Epithelial cell of proximal tubule (primary cell): ENCODE results near the gene CACNA1H. TPM values are rescaled to one million over a fixed set of nuclear protein-coding genes. Genes with fewer than 3 reads are reported as not detected.

Experiments used
- DNase-seq: peaks from one replicate; pipeline ENCODE4 v3.0.0-alpha.2; 2011; ENCODE audit warnings: low read depth
- H3K4me3 ChIP-seq: 2 replicates; pipeline ENCODE4 v1.5.1; 2011; ENCODE audit warnings: low read depth, mild to moderate bottlenecking, low read length
- total RNA-seq: library from RNA; depleted of rRNA; stranded (reverse); fragments of >200 nt; gene quantifications from 2 replicates; pipeline ENCODE4 v1.2.3, GENCODE V29; 2015
- TF ChIP-seq, protein P1 (sequence below): conservative IDR thresholded peaks from 2 replicates; pipeline ENCODE4 v1.5.1; 2012; ENCODE audit warnings: low read depth, mild to moderate bottlenecking, low read length

CACNA1H gene
- total RNA-seq, 1 donor from 2014 or later: 0.29 TPM

DNA sequence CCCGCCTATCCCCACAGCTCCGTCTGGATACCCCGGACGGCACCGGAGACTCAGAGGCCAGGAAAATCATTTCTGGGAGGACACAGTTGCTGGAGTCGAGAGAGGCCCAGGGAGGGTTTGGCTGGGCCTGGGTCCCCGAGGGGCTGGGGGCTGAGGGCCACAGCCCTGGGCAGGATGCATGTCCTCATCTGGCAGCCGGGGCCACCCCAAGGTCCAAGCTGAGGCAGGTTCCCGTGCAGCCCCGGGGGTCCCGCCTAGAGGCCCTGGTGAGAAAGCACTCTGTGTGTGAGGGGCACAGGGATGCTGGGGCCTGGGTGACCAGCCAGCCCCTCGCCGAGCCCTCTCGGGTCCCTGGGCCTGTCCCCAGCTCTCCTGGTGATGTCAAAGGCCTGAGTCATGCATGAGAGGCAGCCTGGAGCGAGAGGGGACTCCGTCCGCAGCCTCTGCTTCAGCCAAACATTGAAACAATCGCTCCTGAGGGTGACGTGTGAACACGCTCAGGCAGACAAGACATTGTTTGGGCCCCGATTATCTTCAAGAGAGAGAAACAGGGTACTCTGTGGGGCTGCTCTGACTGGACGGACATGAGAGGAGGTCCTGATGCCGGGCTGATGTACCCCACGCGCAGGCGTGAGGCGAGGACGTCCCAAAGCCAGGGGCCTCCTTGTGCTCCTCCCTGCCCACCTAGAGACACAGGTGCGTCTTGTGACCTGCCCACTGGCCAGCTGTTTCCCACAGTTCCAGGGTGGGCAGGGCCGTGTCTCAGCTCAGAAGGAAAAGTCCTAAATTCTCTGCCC lies 31.1 kb upstream of the CACNA1H start:
- TF ChIP-seq, protein P1, sequence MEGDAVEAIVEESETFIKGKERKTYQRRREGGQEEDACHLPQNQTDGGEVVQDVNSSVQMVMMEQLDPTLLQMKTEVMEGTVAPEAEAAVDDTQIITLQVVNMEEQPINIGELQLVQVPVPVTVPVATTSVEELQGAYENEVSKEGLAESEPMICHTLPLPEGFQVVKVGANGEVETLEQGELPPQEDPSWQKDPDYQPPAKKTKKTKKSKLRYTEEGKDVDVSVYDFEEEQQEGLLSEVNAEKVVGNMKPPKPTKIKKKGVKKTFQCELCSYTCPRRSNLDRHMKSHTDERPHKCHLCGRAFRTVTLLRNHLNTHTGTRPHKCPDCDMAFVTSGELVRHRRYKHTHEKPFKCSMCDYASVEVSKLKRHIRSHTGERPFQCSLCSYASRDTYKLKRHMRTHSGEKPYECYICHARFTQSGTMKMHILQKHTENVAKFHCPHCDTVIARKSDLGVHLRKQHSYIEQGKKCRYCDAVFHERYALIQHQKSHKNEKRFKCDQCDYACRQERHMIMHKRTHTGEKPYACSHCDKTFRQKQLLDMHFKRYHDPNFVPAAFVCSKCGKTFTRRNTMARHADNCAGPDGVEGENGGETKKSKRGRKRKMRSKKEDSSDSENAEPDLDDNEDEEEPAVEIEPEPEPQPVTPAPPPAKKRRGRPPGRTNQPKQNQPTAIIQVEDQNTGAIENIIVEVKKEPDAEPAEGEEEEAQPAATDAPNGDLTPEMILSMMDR: no peak
- H3K4me3 ChIP-seq: no peak overlapping the region
- DNase-seq: no peak

DNA sequence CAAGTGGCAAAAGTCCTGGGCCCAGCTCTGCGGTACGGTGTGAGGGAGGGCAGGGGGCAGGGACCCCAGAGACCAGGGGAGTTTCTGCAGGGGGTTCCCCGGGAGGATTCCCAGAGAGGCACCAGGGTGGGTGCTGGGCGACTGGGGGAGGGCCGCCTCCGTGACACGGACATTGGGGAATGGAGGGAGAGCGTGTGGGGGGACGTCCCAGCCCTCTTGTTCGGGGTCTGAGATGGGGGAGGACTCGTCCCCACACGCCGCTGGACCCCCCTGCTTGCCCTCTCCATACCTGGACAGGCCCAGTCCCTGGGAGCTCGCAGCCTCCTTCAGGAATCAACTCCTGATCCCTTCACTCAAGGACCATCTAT lies 30.5 kb upstream of the CACNA1H start:
- no peak for DNase-seq
- no peak overlapping the region for H3K4me3 ChIP-seq
- TF ChIP-seq, protein P1: no peak

DNA sequence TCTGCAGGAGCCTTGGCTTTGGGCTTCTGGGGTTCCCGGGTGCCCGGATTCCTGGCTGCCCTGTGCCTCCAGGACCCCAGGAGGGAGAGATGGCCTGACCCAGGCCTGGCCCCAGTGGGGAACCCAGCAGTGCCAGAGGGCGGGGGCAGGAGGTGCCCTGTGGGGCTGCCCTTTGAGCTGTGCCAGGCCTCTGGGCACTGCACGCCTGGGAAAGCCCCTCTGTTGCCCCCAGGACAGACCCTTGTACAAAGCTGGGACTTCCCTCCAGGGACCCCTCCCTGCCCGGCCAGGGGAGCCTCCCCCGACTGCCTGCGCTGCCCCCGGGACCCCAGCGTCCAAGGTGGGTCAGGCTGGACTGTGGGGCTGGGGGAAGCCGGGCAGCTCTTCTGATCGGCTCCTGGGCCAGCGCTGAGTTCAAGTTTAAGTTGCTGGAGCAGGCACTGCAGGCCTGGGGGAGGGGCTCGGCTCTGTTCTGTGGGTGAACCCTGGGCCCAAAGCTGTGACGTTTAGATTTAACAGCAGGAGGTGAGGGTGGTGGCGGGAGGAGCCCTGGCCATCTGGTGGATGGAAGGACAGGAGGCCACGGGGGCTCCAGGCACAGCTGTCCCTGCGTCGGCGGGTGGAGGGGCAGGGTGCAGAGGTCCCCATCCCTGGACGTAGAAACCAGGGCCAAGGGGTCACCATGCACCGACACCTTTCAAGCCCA lies 29.2 kb upstream of the CACNA1H start:
- DNase-seq: no peak
- no peak overlapping the region for H3K4me3 ChIP-seq
- TF ChIP-seq, protein P1: no peak

DNA sequence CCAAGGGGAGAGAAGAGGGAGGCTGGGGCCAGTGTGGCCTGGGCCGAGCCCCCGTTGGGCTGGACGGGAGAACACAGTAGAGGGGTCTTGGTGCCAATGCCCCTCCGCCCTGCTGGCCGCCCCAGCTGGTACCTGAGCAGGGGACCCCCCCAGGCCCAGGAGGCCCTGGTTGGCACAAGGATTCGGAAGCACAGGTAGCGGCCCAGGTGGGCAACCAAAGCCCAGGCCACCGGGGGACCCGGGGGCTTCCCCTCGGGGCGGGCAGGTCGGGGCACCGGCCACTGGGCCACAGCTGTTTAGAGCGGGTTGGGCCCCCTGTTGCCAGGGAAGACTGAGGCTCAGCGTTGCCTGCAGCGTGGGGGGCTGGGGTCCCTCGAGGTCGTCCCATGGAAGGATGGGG lies 28.6 kb upstream of the CACNA1H start:
- TF ChIP-seq, protein P1: no peak
- DNase-seq: no peak
- H3K4me3 ChIP-seq: no peak overlapping the region

DNA sequence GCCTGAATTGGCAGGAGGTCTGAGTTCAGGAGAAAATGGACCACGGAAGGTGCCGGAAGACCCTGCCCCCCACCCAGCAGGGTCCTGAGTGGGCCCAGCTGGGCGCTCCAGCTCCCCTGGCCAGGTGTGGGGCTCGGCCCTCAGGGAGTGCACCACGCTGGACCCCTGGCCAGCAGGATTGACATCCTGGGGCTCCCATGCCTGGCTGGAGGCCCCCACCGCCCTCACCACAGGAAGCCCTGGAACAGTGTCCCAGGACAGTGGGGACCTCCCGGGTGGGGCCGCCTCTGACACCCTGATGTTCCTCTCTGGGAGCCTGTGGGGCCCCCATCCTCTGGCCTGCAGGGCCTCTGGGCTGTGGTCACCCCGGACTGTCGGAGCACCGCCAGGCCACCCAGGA lies 28.1 kb upstream of the CACNA1H start:
- H3K4me3 ChIP-seq: no peak overlapping the region
- TF ChIP-seq, protein P1: no peak
- no peak for DNase-seq

DNA sequence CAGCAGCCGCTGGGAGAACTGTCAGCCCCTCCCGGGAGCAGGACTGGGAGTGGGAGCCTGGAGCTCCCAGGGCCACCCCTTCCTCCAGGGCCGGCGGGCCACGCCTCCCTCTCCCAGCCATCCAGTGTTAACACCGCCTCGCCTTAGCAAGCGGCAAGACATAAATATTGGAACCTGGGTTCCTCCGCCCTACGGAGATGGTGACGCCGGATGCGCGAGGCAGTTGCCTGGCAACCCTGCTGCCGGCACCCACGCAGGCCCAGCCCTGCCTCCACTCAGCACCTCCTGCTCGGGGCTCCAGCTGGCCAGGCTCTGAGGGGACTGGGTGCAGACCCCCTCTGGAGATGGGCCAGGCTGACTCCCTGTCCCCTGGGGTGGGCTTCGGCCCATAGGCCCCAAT lies 27.4 kb upstream of the CACNA1H start:
- TF ChIP-seq, protein P1: no peak
- no peak overlapping the region for H3K4me3 ChIP-seq
- DNase-seq: no peak
